HG03025 (cell line): ENCODE measurements around the gene COQ8B.
A peak's percentile ranks its signal among the peaks of the same experiment; 100 is the strongest.
"Not testable (repeated sequence)": the region's sequence is repeated elsewhere in the genome, so short reads cannot be mapped to it uniquely, and the experiment has no call there.

Experiments used
- ATAC-seq: cut with Tn5 transposase; IDR thresholded peaks from one replicate; pipeline ENCODE4 v1.9.1; 2021; ENCODE audit warnings: mild to moderate bottlenecking, moderate library complexity; ENCODE audit not compliant: unreplicated experiment, low FRiP score

Gene COQ8B

DNA sequence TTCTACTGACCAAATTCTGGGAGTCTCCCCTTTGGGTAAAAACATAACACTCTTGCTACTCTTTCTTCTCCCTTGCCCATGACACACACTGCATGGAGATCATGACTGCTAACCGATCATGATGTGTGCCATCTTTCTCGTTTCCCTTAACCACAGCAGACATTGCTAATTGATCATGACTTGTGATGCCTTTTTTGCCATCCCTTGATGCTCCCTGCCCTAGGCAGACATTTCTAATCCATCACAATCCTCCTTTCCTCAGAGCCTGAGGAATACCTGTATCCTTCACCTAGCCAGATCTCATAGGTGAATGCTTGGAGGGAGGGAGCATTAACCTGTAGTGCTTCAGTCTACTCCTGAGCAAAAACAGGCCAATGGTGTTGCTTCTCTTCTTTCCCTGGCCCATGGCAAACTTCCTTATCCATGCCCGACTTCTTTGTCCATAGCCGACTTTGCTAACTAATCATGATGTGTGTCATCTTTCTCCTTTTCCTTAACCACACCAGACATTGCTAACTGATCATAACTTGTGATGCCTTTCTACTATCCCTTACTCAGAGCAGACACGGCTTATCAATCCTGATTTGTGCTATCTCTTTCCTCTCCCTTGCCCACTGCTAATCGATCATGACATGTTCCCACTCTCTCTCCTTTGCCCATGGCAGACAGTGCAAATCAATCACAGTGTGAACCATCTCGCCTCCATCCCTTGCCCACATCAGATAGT, 44.0 kb downstream of the COQ8B start:
- ATAC-seq, result no peak

DNA sequence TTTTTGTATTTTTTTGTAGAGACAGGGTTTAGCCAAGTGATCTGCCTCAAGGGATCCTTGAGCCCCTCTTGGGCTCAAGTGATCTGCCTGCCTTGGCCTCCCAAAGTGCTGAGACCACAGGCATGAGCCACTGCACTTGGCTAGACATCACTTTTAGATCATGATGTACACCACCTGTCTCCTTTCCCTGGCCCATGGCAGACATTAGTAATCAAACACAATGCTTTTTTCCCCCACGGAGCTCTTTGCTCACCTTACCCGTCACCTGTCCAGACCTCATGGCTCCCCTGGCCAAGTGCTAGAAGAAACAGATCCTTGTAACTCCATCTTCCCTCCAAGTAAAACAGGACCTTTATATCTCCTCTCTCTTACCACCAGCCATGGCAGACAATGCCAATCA, 44.6 kb downstream of the COQ8B start:
- ATAC-seq, result no peak

DNA sequence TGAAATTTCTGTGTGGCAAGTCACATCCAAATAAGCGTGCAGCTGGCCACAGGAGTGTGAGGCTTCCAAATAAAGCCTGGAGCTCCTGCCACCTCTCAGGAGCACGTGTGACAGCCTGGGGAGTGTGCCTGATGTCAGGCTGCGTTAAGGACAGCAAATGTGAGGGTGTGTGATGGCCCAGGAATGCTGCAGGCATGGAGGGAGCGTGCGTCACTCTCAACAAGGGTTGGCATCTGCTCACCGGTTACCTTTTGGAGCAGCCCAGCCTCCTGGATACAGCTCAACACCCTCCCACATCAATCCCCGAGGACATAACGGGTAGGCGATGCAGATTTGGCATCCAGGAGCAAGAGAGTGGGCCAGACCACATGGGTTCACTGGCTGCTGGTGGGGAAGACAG, 45.3 kb downstream of the COQ8B start:
- no peak for ATAC-seq

GRCh38 chr19:40668991-40669614, 47.6 kb downstream of the COQ8B start:
- ATAC-seq, result no peak

GRCh38 chr19:40667602-40668001, 49.1 kb downstream of the COQ8B start:
- no peak for ATAC-seq

DNA sequence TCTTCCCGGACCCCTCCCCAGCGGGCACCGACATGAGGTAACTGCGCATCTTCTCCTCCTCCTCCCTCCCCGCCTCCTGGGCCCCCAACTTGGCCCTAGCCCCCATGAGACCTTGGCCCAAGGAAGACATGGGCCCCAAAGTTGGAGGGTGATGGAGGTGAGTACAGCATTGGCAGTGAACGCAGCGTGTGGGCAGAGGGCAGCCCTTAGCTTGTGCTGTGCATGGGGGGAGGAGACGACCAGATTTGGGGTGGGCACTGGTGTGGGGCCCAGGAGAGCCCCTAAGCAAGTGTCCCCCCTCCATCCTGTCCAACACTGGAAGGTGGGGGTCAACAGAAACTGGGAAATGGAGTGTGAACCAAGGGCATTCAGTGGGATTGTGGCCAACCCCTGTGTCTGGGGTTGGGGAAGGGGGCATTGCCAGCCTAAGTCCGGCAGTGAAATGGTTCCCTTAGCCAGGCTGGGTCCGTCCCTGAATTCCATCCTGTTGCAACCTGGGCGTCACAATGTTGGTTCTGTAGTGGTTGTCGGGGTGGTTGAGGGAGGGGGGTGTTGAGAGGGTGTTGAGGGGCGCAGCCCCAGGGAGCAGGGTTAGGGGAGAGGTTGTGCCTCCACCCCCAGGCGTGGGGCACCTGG, 49.8 kb downstream of the COQ8B start:
- no peak for ATAC-seq

DNA sequence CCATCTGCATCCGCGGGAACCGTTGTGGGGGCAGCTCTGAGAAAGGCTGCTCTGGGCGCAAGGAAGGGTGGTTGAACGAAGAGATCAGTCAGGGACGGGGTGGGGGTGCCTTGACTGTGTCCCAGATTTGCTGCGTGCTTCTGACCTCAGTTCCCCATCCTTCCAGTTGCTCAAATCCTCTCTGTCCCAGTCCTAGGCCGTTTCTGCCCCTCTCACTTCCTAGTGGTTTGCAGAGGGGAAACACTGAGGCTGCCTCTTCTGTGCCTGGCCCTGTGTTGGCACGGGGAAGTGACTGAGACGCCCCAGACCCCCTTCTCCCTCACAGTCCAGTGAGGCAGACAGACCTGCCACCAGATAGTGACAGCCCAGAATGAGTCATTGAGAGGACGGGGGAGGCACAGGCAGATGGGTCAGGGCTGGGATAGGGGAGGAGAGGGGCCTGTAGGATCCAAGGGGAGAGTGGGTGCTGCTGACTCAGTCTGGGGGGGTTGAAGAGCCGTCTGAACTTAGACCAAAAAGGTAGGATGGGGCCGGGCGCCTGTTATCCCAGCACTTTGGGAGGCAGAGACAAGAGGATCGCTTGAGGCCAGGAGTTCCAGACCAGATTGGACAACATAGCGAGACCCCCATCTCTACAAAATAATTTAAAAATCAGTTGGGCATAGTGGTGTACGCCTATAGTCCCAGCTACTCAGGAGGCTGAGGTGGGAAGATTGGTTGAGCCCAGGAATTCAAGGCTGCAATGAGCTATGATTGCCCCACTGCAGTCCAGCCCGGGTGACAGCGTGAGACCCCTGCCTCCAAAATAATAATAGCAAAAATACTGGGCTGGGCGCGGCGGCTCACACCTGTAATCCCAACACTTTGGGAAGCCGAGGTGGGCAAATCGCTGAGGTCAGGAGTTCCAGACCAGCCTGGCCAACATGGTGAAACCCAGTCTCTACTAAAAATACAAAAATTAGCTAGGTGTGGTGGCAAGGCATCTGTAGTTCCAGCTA, 52.7 kb downstream of the COQ8B start:
- ATAC-seq, result no peak

- peak; percentile 64 for ATAC-seq
Measured at GRCh38 chr19:40662925-40663694, 53.6 kb downstream of the COQ8B start.

DNA sequence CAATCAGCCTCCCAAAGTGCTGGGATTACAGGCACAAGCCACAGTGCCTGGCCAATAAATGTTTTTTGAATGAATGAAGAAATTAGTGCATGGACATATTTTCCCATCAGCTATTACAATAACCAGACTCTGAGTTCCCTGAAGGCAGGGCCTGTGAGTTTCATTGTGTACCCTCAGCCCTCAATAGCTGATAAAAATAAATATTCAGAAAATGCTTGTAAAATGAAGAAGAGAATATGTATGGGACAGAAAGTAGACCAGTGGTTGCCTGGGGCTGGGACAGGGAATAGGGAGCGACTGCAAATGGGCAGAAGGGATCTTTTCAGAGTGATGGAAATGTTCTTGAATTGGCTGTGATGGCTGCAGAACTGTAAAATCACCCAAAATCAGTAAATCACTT, 55.1 kb downstream of the COQ8B start:
- ATAC-seq, result no peak

GRCh38 chr19:40659566-40659965, 57.1 kb downstream of the COQ8B start:
- no peak for ATAC-seq

GRCh38 chr19:40659116-40659515, 57.6 kb downstream of the COQ8B start:
- ATAC-seq, result no peak

- ATAC-seq, result no peak
Measured at GRCh38 chr19:40658031-40658430, 58.7 kb downstream of the COQ8B start.

- not testable (repeated sequence) for ATAC-seq
Measured at GRCh38 chr19:40655684-40656083, 61.0 kb downstream of the COQ8B start.

GRCh38 chr19:40652303-40652702, 64.4 kb downstream of the COQ8B start:
- ATAC-seq, result not testable (repeated sequence)

DNA sequence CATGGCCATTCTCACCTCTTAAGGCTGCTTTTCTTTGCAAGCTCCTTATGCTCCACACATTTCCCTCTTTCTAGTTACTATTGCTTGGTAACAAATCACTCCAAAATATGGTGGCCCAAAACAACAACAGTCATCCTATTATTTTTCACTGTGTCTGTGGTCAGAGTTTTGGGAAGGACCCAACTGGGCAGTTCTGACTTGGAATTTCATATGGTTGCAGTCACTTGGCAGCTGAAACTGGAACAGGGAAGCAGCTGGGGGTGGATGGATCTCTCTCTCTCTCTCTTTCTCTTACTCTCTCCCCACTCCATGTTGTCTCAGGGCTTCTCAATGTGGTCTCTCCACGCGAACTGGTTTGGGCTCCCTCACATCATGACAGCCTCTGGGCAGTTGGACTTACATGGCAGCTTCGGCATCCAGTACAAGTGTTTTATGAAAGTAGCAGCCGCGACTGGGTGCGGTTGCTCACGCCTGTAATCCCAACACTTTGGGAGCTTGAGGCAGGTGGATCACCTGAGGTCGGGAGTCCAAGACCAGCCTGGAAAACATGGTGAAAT, 65.9 kb downstream of the COQ8B start:
- ATAC-seq, result no peak

DNA sequence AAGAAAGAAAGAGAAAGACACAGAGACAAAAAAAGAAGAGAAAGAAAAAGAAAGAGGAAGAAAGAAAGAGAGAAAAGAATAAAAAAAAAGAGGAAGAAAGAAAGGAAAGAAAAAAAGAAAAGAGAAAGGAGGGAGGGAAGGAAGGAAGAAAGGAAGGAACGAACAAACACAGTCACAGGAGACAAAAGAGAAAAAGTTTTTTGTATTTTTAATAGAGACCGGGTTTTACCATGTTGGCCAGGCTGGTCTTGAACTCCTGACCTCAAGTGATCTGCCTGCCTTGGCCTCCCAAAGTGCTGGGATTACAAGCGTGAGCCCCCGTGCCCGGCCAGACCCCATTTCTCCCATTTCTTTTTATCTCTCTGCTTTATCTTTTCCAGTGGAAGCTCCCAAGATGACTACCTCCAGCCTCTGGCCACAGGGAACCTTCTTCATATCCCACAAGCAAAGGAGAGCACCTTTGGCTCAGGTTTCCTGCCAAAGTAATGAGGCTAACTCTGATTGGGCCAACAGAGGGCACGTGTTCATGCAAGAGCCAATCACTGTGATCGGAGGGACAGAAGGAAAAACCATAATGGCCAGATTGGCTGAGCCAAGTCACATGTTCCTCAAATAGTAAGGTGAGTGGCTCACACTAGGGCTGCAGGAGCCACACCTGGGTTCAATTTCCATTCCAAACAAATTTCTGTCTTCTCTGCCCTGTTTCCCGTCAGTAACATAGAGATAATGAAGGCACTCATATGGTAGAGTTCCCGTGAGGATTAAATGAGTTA, 66.6 kb downstream of the COQ8B start:
- ATAC-seq, result not testable (repeated sequence)

DNA sequence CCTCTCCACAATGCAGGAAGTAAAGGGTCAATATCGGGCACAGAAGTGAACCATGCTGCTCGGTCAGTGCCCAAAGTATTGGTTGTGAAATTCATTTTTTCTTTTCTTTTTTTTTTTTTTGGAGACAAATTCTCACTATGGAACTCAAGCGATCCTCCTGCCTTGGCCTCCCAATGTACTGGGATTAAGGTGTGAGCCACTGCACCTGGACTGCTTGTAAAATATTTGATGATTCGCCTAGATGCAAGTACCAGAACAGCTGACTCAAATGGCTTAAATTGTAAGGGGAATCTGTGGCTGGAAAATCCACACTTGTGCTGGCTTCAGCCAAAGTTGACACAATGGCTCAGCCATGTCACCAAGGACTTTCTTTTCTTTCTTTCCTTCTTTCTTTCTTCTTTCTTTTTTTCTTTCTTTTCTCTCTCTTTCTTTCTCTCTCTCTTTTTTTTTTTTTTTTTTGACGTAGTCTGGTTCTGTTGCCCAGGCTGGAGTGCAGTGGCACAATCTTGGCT, 69.9 kb downstream of the COQ8B start:
- no peak for ATAC-seq

DNA sequence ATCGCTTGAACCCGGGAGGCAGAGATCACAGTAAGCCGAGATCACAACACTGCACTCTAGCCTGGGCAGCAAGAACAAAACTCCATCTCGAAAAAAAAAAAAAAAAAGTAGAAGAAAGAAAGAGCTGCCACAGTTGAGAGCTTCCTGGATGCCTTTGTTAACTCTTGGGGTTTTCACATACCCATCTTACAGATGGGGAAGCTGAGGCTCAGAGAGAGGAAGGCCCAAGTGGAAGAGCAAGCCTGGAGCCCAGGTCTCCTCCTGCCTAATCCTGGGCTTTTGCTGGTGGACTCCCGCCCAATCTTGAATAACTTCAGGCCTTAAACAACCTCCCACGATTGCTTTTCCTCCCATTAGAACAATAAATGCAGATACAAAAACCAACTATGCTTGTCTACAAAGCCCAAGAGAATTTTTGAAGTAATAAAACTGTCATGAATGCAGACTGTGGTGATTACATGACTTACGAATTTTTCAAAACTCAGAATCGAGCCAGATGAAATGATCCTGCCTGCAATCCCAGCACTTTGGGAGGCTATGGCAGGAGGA, 73.9 kb downstream of the COQ8B start:
- no peak for ATAC-seq
